Ureter (tissue), 1 donor: ENCODE data around the gene CRELD2. TPM values are rescaled to one million over a fixed set of nuclear protein-coding genes. Genes with fewer than 3 reads are reported as not detected.

Experiments used
- DNase-seq: peaks from one replicate; pipeline ENCODE4 v3.0.0-alpha.2; 2020; ENCODE audit warnings: low spot score
- total RNA-seq: library from RNA; stranded (reverse); gene quantifications from one replicate; pipeline ENCODE4 v1.2.4, GENCODE V29; 2023
- donor health status: DM: yes; HTN: yes; CAD: no.

Gene CRELD2, protein sequence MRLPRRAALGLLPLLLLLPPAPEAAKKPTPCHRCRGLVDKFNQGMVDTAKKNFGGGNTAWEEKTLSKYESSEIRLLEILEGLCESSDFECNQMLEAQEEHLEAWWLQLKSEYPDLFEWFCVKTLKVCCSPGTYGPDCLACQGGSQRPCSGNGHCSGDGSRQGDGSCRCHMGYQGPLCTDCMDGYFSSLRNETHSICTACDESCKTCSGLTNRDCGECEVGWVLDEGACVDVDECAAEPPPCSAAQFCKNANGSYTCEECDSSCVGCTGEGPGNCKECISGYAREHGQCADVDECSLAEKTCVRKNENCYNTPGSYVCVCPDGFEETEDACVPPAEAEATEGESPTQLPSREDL
- total RNA-seq = 42.8 TPM

GRCh38 chr22:49917974-49918910, at the start of gene CRELD2, which contains the start of gene ALG12:
Gene CRELD2, plus strand, starts transcription at chr22:49918634. Its CDS starts 136 bp downstream, at chr22:49918770.
Gene ALG12, minus strand, starts transcription at chr22:49918438. Its CDS starts 4,673 bp downstream, at chr22:49913765.
- peak; percentile 98 for DNase-seq

DNA sequence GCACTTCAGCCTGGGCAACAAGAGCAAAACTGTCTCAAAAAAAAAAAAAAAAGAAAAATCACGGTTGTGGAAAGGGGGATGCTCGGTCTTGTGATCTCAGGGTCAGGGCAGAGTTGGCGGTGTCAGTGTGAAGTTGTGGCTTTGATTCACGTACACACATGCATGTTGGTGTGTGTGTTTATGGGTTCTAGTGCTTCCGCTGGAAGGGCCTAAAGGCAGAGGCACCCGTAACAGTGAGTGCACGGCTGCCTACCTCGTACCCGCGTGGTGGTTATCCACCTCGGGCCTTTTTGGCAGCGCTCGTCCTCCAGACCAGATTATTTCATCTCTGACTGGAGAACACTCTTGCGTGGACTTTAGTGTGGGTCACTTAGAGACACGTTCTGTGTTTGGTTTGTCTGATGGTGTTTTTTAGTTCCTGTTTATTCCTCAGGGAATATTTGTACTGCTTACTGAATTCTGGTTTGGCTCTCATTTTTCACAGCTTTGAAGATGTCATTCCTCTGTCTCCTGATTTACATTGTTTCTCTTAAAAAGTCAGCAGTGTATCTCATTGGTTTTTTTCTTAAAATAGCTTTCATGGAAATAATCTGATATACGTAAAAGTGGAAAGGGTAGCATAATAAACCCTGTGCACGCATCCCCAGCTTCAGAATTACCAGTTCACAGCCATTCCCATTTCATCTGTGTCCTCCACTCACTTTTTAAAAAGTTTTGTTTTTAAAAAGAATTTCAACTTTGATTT, 49.2 kb upstream of the CRELD2 start:
- DNase-seq = no peak

GRCh38 chr22:49869845-49870712, 48.4 kb upstream of the CRELD2 start:
- no peak for DNase-seq

DNA sequence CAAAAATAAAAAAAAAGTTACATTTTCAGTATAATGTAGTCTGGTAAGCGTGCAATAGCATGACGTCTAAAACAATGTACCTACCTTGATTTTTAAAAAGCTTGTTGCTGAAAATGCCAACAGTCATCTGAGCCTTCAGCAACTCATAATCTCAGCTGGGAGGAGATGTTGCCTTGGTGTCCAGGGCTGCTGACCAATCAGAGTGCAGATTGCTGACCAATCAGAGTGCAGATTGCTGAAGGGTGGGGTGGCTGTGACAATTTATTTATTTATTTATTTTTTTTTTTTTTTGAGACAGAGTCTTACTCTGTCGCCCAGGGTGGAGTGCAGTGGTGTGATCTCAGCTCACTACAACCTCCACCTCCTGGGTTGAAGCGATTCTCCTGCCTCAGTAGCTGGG, 47.0 kb upstream of the CRELD2 start:
- no peak for DNase-seq

- no peak for DNase-seq
These were observed 46.1 kb upstream of the CRELD2 start for GRCh38 chr22:49872347-49872746.

GRCh38 chr22:49873228-49873940, 45.0 kb upstream of the CRELD2 start:
- DNase-seq = no peak

GRCh38 chr22:49877642-49878041, 40.8 kb upstream of the CRELD2 start:
- no peak for DNase-seq

DNA sequence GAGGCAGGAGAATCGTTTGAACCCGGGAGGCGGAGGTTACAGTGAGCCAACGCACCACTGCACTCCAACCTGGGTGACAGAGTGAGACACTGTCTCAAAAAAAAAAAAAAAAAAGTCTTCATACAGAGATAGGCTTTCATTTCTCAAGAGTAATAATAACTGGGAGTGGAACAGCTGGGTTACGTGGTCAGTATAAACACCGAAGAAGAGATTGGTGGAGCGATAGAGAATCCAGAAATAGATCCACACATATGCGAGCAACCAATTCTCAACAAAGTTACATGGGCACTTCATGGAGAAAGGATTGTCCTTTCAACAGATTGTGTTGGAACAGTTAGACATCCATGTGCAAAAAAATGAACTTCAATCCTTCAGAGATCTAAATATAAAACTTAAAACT, 40.2 kb upstream of the CRELD2 start:
- no peak for DNase-seq

GRCh38 chr22:49879871-49880270, 38.6 kb upstream of the CRELD2 start:
- no peak for DNase-seq

GRCh38 chr22:49880281-49880680, 38.2 kb upstream of the CRELD2 start:
- no peak for DNase-seq

GRCh38 chr22:49881856-49882255, 36.6 kb upstream of the CRELD2 start:
- DNase-seq = no peak

DNA sequence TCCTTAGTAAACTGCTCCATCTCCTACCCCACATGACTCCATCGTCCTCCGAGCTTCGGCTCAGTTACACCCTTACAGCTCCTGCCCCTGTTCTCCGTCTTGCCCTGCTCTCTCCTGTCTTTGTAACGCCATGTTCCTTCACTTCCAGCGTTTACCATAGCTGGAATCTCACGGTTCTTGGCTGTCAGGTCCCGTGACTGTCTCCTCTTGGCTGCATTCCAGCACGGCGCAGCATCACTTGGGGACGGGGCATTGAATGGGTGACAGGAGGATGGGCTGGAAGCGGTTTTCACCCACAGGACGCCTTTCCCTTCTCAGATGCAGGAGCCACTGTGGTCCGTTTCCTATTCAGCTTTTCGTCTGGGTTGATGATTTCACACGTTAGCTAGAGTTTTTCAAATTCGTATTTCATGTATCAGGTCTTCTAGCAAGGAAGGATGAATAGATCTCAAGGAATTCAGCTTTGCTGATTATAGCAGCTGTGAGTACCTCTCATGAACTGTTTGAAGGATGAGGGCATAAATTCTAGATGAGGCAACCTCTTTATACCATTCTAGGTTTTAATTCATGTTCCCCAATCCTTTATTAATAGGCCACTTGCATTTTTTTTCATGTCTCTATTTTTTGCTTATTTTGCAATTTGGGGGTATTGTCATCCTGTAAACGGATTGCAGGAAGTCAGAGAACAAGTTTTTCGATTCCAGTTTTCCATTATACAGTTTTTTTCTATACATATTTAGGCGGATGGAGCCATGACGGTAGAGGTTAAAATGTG, 35.7 kb upstream of the CRELD2 start:
- no peak for DNase-seq

DNA sequence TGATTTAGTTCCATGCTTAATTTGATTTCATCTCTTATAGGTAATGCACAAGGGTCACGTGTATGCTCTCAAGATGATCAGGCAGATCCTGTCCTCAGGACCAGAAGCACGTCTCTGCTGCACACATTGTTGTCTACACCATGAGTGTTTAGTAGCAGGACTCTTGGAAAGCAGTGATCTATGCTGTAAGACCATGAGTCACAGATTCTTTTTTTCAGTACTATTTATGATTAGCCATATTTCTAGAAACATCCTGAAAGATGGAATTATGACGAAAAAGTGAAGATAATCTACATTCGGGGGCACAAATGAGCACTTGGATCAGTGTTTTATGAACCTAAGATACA, 35.2 kb upstream of the CRELD2 start:
- DNase-seq = no peak

GRCh38 chr22:49884075-49884474, 34.4 kb upstream of the CRELD2 start:
- DNase-seq = no peak

DNA sequence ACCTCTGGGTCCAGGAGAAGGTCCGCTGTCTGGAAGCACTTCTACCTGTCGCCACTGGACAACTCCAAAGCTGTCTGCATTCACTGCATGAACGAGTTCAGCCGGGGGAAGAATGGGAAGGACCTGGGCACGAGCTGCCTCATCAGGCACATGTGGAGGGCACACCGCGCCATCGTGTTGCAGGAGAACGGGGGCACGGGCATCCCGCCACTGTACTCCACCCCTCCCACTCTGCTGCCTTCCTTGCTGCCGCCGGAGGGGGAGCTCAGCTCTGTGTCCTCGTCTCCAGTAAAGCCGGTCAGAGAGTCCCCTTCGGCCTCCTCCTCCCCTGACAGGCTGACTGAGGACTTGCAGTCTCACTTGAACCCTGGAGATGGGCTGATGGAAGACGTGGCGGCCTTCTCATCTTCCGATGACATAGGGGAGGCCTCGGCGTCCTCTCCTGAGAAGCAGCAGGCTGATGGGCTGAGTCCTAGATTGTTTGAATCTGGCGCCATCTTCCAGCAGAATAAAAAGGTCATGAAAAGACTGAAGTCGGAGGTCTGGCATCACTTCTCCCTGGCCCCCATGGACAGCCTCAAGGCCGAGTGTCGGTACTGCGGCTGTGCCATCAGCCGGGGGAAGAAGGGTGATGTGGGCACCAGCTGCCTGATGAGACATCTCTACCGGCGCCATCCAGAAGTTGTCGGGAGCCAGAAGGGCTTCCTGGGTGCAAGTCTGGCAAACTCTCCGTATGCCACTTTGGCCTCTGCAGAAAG, 33.8 kb upstream of the CRELD2 start:
- DNase-seq = no peak

DNA sequence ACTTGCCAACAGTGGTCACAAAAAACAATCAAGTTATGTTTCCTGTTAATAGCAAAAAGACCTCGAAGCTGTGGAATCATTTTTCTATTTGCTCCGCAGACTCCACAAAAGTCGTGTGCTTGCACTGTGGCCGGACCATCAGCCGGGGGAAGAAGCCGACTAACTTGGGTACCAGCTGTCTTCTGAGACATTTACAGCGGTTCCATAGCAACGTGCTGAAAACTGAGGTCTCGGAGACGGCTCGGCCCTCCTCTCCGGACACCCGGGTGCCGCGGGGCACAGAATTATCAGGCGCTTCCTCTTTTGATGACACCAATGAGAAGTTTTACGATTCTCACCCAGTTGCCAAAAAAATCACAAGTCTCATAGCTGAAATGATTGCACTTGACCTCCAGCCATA, 33.2 kb upstream of the CRELD2 start:
- no peak for DNase-seq

GRCh38 chr22:49885881-49886280, 32.6 kb upstream of the CRELD2 start:
- DNase-seq = no peak

GRCh38 chr22:49886346-49887063, 31.9 kb upstream of the CRELD2 start:
- no peak for DNase-seq
